ENCODE data around the gene TNRC18.
"Not testable (repeated sequence)": the region's sequence is repeated elsewhere in the genome, so short reads cannot be mapped to it uniquely, and the experiment has no call there.

TNRC18 gene

GRCh38 chr7:5337047-5337446 is 86.6 kb downstream of the TNRC18 start:
- no peak for DNase-seq (ENCODE audit: insufficient read length, low spot score)
- FAIRE-seq, result no peak
- no peak for TF ChIP-seq POLR2A (IDR thresholded peaks at IDR 0.05; ENCODE audit: low read depth, low read length)
- no peak for TF ChIP-seq POU2F2 (IDR thresholded peaks at IDR 0.05; ENCODE audit: low read depth, low read length)
- no peak for TF ChIP-seq POLR2AphosphoS5 (IDR thresholded peaks at IDR 0.05; ENCODE audit: low read depth, low read length)

DNA sequence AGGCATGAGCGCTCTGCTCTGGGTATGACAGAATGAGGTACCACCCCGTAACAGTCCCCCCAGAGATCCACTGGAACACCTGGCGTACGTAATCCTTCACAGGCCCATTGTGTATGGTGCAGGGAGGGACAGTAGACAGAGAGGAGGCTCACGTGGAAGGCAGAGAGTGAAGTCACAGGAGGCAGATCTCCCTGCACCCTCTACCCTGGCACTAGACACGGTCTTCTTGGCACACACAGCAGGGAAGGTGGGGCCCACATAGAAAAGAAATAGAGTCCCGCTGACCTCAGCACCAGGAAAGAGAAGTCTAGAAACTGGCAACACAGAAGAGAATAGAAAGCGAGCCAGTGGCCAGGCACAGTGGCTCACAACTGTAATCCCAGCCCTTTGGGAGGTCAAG is 89.0 kb downstream of the TNRC18 start:
- DNase-seq (ENCODE audit: insufficient read length, low spot score) (no peak), FAIRE-seq (peak; percentile 56)
- TF ChIP-seq SPI1 (IDR thresholded peaks at IDR 0.05; ENCODE audit: low read depth, low read length) (no peak), POLR2A (IDR thresholded peaks at IDR 0.05; ENCODE audit: low read depth, low read length) (no peak), POU2F2 (IDR thresholded peaks at IDR 0.05; ENCODE audit: low read depth, low read length) (no peak), POLR2AphosphoS5 (IDR thresholded peaks at IDR 0.05; ENCODE audit: low read depth, low read length) (no peak), PAX5 (IDR thresholded peaks at IDR 0.05; ENCODE audit: insufficient read depth, low read length, severe bottlenecking) (no peak), TAF1 (IDR thresholded peaks at IDR 0.05; ENCODE audit: low read depth, low read length) (no peak)

GRCh38 chr7:5333121-5334045 is 90.3 kb downstream of the TNRC18 start:
- FAIRE-seq, result no peak
- TF ChIP-seq TAF1 (IDR thresholded peaks at IDR 0.05; ENCODE audit: low read depth, low read length) (no peak), POLR2AphosphoS5 (IDR thresholded peaks at IDR 0.05; ENCODE audit: low read depth, low read length) (no peak), POLR2A (IDR thresholded peaks at IDR 0.05; ENCODE audit: low read depth, low read length) (no peak), SPI1 (IDR thresholded peaks at IDR 0.05; ENCODE audit: low read depth, low read length) (no peak), PAX5 (IDR thresholded peaks at IDR 0.05; ENCODE audit: insufficient read depth, low read length, severe bottlenecking) (no peak), POU2F2 (IDR thresholded peaks at IDR 0.05; ENCODE audit: low read depth, low read length) (no peak)
- DNase-seq (ENCODE audit: insufficient read length, low spot score), result no peak

DNA sequence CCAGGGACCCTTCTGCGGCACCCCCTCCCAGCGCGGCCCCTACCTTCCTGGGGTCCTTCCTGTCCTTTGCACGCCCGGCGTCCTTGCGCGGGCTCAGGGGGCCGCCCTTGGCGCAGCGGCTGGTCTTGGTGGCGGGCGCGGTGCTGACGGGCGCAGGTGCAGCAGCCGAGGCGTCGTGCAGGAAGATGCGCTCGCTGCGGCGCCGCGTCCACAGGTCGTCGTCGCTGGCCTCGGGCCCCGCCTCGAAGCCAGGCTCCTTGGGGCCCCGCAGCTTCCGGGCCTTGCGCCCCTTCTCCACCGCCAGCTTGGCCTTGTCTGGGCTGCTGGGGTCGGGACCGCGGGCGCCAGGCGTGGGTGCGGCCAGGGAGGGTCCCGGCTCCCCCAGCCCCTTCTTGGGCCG is 91.1 kb downstream of the TNRC18 start:
- no peak for DNase-seq (ENCODE audit: insufficient read length, low spot score)
- TF ChIP-seq POLR2AphosphoS5 (IDR thresholded peaks at IDR 0.05; ENCODE audit: low read depth, low read length), result no peak
- TF ChIP-seq TAF1 (IDR thresholded peaks at IDR 0.05; ENCODE audit: low read depth, low read length), result no peak
- FAIRE-seq, result no peak

- DNase-seq (ENCODE audit: insufficient read length, low spot score) (no peak), FAIRE-seq (no peak)
- TF ChIP-seq SPI1 (IDR thresholded peaks at IDR 0.05; ENCODE audit: low read depth, low read length), result no peak
Observed at GRCh38 chr7:5330288-5330687, 93.3 kb downstream of the TNRC18 start.

DNA sequence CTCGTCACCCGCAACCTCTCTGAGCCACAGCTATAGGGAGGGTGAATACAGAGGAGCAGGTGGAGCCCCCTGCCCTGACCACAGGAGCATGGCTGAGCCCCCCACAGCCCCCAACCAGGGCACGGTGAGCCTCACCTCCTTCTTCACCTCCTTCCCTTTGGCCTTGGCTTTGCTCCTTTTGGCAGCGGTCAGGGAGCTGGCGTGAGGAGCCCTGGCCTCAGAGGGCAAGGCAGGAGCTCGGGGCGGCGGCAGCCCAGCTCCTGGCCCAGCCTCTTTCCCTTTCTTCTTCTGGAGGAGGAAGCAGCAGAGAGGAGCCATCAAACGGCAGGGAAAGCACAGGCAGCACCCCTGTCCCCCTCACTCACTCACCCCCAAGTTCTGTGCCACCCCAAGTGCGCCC is 98.7 kb downstream of the TNRC18 start:
- FAIRE-seq (no peak), DNase-seq (ENCODE audit: insufficient read length, low spot score) (no peak)
- no peak for TF ChIP-seq POLR2A (IDR thresholded peaks at IDR 0.05; ENCODE audit: low read depth, low read length)
- no peak for TF ChIP-seq POLR2AphosphoS5 (IDR thresholded peaks at IDR 0.05; ENCODE audit: low read depth, low read length)
- TF ChIP-seq POU2F2 (IDR thresholded peaks at IDR 0.05; ENCODE audit: low read depth, low read length), result no peak
- TF ChIP-seq PAX5 (IDR thresholded peaks at IDR 0.05; ENCODE audit: insufficient read depth, low read length, severe bottlenecking), result no peak
- no peak for TF ChIP-seq TAF1 (IDR thresholded peaks at IDR 0.05; ENCODE audit: low read depth, low read length)
- no peak for TF ChIP-seq SPI1 (IDR thresholded peaks at IDR 0.05; ENCODE audit: low read depth, low read length)

DNA sequence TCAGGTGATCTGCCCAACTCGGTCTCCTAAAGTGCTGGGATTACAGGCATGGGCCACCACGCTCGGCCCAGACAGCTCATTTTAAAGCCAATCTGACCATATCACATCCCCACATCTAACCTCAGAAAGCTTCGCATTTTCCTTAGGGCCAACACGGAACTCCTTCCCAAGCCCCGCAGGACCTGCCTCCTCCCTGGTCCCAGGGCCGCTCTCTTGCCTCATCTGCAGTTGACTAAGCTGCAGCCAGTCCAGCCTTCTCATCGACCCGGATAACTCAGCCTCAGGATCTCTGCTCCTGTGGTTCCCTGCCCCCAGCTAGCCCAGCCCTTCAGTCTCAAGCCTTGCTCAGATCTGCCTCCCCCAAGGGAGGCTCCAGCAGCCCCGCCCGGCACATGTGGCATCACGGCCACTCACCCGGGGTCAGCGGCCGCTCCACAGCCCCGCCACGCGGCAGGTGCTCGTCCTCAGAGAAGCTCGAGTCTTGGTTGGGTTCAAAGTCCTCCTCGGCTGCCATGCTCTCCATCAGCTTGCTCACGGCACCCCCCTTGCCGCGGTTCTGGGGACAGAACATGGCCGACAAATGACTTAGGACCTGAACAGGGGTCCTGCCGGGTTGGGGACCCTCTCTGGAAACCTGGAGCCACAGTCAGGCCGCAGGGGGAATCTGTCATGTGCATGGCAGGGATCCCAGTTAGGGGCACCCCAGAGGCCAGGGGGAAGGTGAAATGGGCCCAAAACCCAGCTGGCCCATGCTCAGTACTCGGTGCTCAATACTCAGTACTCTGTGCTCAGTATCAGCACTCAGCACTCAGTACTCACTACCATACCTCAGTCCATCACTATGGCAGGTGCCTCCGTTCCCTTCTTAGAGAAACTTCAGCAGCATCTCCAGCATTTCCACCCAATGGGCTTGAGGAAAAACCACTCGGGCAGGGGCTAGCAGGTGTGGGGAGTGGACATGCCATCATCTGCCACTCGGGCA is 99.5 kb downstream of the TNRC18 start:
- not testable (repeated sequence) for FAIRE-seq; DNase-seq (ENCODE audit: insufficient read length, low spot score)

DNA sequence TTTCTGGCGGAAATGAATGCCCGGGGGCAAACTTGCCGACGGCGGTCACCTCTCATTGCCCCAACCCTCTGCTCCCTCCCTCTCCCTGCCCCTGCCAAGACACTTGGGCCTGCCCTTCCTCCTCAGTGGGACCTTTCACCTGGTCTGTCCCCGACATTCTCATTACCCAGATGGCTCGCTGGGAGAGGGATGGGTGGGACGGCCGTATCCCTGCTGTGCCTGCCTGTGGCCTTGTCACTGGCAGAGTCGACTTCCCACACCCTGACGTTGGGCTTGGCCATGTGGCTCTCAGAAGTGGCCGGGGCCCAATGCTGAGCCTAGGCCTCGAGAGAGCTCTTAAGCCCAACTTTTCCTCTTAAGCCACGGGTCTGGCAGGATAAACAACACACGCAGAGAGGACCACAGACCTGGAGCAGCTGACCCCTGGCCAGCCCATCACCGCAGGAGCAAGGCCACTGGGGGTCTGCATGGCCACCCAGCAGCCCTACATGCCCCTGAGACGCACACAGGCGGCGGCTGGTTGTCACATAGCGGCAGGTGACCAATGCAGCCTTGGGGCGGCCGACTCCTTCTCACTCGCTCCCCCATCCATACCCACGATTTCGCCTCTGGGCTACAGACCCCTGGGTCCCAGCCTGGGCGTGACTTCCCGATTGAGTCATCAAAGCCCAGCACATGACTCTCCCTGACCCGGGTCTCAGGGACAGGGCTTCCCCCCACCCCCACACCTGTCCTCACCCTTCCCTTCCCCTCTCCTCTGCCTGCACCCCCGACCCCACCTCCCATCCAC is 100.8 kb downstream of the TNRC18 start:
- no peak for FAIRE-seq
- TF ChIP-seq PAX5 (IDR thresholded peaks at IDR 0.05; ENCODE audit: insufficient read depth, low read length, severe bottlenecking) (no peak), POLR2A (IDR thresholded peaks at IDR 0.05; ENCODE audit: low read depth, low read length) (no peak), POLR2AphosphoS5 (IDR thresholded peaks at IDR 0.05; ENCODE audit: low read depth, low read length) (no peak), SPI1 (IDR thresholded peaks at IDR 0.05; ENCODE audit: low read depth, low read length) (no peak), TAF1 (IDR thresholded peaks at IDR 0.05; ENCODE audit: low read depth, low read length) (no peak), POU2F2 (IDR thresholded peaks at IDR 0.05; ENCODE audit: low read depth, low read length) (no peak)

DNA sequence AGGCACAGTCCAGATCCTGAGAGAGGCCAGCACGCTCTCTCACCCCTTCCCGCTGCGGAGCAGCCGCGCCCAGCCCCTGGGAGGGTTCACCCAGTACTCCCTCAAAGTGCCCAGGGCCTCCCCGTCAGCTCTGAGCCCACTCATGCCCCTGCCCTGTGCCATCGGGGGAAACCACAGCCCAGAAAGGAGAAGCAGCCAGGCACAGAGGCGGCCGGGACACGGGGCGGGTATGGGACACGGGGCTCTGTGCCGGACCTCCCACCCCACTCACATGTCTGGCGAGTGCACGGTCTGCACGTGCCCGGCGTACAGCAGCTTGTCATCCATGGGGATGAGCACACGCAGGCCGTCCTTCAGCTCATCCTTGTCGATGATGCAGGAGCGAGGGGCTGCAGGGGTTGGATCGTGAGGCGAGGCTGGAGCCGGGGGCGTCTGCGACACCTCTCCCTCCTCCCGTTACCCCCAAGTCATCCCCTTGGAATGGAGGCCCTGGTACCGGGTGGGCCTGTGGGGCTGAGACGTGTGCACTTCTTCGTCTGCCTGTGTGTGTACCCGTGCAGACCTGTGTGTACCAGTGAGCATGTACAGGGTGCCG is 102.7 kb downstream of the TNRC18 start:
- no peak for TF ChIP-seq TAF1 (IDR thresholded peaks at IDR 0.05; ENCODE audit: low read depth, low read length)
- no peak for TF ChIP-seq POU2F2 (IDR thresholded peaks at IDR 0.05; ENCODE audit: low read depth, low read length)
- TF ChIP-seq POLR2AphosphoS5 (IDR thresholded peaks at IDR 0.05; ENCODE audit: low read depth, low read length), result no peak
- TF ChIP-seq PAX5 (IDR thresholded peaks at IDR 0.05; ENCODE audit: insufficient read depth, low read length, severe bottlenecking), result no peak
- no peak for TF ChIP-seq POLR2A (IDR thresholded peaks at IDR 0.05; ENCODE audit: low read depth, low read length)
- no peak for TF ChIP-seq SPI1 (IDR thresholded peaks at IDR 0.05; ENCODE audit: low read depth, low read length)
- no peak for FAIRE-seq
- no peak for DNase-seq (ENCODE audit: insufficient read length, low spot score)

More for the DNA sequence above, 100.8 kb downstream of the TNRC18 start:
- no peak for DNase-seq (ENCODE audit: insufficient read length, low spot score)
